Measurements from ENCODE around the gene GOLPH3.

DNA sequence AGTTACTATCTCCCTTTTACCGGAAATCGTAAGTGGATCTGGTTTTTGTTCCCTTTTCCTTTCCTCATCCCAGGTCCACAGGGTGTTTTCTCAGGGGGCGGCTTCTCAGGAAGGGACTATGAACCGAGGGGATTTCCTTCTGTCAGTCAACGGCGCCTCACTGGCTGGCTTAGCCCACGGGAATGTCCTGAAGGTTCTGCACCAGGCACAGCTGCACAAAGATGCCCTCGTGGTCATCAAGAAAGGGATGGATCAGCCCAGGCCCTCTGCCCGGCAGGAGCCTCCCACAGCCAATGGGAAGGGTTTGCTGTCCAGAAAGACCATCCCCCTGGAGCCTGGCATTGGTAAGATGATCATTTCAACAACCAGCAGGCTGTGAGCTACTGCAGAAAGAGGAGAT lies 75.8 kb downstream of the GOLPH3 start:
- TF ChIP-seq, protein P1, sequence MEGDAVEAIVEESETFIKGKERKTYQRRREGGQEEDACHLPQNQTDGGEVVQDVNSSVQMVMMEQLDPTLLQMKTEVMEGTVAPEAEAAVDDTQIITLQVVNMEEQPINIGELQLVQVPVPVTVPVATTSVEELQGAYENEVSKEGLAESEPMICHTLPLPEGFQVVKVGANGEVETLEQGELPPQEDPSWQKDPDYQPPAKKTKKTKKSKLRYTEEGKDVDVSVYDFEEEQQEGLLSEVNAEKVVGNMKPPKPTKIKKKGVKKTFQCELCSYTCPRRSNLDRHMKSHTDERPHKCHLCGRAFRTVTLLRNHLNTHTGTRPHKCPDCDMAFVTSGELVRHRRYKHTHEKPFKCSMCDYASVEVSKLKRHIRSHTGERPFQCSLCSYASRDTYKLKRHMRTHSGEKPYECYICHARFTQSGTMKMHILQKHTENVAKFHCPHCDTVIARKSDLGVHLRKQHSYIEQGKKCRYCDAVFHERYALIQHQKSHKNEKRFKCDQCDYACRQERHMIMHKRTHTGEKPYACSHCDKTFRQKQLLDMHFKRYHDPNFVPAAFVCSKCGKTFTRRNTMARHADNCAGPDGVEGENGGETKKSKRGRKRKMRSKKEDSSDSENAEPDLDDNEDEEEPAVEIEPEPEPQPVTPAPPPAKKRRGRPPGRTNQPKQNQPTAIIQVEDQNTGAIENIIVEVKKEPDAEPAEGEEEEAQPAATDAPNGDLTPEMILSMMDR (IDR thresholded peaks at IDR 0.05): no peak
- TF ChIP-seq POLR2AphosphoS5 (IDR thresholded peaks at IDR 0.05): no peak
